ENCODE data around the gene TIFAB.

DNA sequence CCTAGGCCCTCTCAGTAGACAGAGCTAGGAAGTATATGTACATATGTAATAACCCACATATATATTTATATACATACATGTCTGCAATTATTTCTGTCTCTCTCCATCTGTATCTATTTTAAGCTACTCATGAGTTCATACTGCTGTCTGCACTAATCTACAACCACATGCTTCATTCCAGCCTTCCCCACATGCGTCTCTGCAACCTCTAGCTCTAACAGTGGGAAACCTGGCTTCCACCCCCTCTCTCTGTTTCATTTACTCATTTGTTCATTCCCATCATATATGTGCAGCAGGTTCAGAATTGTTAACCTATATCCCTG, 28.3 kb downstream of the TIFAB start:
- TF ChIP-seq, protein P1, sequence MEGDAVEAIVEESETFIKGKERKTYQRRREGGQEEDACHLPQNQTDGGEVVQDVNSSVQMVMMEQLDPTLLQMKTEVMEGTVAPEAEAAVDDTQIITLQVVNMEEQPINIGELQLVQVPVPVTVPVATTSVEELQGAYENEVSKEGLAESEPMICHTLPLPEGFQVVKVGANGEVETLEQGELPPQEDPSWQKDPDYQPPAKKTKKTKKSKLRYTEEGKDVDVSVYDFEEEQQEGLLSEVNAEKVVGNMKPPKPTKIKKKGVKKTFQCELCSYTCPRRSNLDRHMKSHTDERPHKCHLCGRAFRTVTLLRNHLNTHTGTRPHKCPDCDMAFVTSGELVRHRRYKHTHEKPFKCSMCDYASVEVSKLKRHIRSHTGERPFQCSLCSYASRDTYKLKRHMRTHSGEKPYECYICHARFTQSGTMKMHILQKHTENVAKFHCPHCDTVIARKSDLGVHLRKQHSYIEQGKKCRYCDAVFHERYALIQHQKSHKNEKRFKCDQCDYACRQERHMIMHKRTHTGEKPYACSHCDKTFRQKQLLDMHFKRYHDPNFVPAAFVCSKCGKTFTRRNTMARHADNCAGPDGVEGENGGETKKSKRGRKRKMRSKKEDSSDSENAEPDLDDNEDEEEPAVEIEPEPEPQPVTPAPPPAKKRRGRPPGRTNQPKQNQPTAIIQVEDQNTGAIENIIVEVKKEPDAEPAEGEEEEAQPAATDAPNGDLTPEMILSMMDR (IDR thresholded peaks at IDR 0.05), result no peak
- TF ChIP-seq POLR2AphosphoS5 (IDR thresholded peaks at IDR 0.05) (no peak), POLR2A (IDR thresholded peaks at IDR 0.05) (no peak)
